GM18526 (cell line): ENCODE results near the gene COL4A2.

Source experiments
- POLR2A ChIP-seq: IDR thresholded peaks from 3 replicates; pipeline ENCODE4 v1.6.1; 2011; ENCODE audit not compliant: insufficient read length; ENCODE audit errors: extremely low read depth

COL4A2 gene

DNA sequence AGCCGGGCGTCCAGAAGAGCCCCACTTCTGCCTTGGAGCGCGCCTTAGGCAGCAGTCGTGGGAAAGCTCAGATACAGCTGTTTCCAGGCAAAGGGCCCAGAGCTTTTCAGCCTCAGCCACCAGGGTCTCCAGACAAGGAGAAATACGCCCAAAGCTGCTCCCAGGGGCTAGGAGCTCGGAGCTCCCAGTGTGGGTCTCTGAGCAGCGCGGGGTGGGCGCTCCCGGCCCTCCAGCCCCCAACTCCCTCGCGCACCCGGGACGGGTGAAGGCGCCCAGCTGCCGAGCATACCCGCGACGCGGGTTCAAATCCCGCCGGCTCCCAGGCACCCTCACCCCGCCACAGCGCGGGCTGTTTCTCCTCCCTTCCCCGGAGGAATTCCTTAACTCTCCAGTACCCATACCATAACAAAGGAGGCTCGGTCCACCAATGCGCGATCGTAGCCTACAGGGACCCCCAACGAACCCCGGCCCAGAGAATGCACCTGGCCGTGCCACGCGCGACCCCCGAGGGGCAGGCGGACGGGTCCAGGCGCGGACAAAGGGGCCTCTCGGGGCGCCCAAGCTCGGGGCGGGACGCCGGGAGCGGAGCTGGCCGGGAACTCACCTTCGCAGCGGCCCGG is 634 bp upstream of the COL4A2 start:
- TF ChIP-seq POLR2A: no peak

- no peak for TF ChIP-seq POLR2A
Measured at GRCh38 chr13:110307767-110308655, 927 bp downstream of the COL4A2 start.

GRCh38 chr13:110308656-110309359 is 1.7 kb downstream of the COL4A2 start:
- TF ChIP-seq POLR2A: no peak

GRCh38 chr13:110309661-110310524 is 2.8 kb downstream of the COL4A2 start:
- TF ChIP-seq POLR2A: no peak

DNA sequence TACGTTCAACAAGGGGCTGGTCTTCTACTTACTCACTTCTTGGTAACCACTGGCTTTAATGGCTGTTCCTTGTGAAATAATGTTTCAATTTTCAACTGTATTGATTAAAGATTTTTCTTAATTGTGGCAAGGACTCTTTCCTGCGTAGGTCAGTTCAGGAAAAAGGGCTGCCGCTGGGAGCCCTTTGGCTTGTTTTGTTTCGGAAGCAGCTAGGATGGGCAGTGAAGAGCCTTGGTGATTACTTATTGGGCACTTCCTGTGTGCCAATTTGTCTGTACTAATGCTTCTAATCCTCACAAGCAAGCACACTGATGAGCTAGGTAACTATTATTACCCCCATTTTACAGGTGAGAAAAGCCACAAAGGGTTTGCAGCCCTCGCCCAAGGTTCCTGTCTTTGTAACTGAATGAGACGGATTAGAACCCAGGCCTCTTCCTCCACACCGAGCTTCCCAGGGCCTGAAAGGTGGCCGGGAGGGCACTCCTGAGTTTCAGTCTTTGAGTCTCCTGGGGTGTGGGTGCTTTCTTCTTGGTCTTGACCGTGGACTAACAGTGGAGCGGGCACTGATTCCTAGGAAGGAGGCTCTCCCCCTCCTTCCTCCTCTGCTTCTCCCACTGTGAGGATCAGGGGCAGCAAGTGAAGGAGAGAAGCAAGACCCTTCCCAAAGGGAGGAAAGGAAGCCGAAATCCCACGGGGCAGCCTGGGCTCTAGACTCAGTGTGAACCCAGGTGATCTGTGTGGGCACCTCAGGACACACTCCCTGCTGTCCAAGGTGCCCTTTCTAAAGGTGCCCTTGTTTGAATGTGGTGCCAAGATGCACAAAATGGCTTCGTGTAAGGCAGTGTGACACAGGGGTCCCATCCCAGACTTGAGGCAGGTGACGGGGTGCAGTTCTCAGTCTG is 3.7 kb downstream of the COL4A2 start:
- no peak for TF ChIP-seq POLR2A

DNA sequence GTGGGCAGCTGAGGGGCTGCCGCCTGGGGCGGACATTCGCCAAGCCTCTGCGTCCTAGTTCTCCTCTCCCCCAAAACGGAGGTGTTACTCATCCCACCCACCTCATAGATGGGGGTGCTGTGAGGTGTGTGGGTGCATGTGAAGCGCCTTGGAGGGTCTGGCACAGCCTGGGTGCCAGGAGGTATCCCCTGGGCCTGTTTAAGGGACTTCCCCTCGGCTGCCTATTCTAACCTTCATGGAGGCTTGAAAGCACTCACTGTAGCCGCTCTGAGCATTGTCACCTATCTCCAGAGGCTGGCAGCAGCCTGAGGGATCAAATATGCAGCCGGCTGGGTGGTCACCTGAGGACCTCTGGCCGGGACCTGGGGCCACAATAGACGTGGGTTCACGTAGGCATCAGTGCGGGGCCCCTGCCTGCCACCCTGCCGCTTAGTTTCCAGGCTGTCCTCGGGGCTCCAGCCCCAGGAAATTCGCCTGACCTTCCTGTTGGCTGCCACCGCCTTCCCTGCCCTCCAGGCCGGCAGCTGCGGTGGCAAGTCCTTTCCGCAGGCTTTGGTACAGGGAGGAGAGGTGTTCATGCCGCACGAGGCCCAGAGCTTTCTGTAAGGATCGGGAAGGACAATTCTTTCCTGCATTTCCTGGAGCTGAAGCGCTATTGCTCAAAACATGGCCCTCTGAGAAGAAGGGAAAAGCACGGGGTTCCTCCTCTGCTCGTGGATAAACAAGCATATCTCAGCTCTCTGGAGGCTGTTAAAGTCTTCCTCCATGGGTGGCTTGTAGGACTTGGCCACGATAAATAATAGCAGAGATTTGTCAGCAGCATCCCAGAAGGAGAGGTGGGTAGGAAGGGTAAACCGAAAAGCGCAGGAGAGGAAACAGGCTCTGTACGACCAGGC is 4.6 kb downstream of the COL4A2 start:
- TF ChIP-seq POLR2A: no peak

GRCh38 chr13:110312339-110313031 is 5.4 kb downstream of the COL4A2 start:
- TF ChIP-seq POLR2A: no peak

DNA sequence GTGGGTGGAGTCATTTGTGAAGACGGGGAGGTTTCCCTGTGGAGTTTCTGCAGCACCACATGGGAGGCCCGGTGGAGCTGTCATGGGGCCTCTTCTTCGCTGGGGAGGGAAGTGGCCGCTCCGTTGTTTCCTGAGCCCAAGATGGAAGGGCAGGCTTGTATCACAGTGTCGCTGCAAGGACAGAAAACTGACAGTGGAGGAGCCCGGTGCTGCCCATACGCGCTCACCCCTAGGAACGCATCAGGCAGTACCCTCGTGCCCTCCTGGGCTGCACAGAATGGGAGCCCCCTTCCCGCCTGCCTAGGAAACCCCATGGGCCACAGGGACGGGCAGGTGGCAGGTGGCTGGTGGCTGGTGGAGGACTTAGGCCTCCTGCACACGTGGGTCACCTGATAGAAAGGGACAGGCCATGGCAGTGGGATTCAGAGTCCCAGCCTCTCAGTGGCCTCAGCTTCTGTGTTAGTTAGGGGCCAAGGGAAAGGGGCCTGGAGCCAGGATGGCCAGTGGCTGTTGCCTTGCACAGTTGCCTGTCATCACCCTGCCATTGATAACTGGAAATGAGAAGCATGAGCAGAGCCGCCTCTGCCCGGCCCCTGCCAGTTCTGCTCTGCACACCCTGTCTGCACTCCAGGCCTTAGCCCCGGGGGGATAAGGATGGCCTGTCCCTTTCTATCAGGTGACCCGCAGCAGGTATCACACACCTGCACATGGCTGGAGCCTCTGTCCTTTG is 7.6 kb downstream of the COL4A2 start:
- TF ChIP-seq POLR2A: no peak

- TF ChIP-seq POLR2A: no peak
Measured at GRCh38 chr13:110316196-110316595, 9.1 kb downstream of the COL4A2 start.

DNA sequence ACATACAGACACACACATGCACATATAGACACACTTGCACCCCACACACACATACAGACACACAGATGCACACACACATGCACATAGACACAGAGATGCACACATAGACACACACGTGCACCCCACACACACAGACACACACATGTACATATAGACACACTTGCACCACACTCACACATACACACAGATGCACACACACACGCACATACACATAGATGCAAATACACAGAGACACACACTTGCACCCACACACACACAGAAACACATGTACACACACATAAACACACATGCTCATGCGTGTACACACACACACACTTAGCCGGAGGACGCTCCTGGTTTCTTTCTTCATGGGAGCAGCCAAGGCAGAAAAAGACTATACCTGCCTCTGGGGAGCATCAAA is 10.0 kb downstream of the COL4A2 start:
- TF ChIP-seq POLR2A: no peak

DNA sequence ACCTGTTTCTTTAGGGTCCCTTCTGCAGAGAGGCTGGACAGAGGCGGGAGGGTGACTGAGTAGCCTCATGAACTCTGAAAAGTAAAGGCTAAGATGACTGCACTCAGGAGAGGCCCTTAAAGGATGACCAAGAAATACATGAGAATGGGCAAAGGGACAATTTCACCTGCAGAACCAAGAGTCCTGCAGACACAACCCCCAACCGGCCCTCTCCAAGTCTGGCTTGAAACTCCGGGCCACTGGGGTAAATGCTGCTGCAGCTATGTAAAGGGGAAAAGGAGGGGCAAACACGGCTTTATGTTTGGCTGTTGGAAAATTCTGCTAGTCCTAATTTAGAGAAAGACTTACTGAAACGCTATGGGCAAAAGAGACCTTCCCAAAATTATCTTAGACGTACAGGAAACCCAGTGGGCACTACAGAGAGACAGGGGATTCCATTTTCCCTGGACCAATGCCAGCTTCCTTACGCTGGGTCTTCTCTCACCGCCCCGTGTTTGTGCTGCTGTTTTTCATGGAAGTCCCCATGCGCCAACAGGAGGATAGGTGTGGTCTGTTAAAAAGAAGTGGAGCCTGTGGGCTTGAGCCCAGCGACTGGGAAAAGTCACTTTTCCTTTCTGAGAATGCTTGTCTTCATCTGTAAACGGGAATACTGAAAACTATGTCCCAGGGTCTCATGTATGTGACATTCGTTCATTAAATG is 10.6 kb downstream of the COL4A2 start:
- no peak for TF ChIP-seq POLR2A
